Transverse colon (tissue), 4 donors: Measurements from ENCODE around the gene KCNK15.

Experiments used
- CTCF ChIP-seq, 5 experiments: fragments of 200-600 bp in 3 of 5; fragments of 450-650 bp in 2 of 5; sonication (generic) in 3 of 5; IDR thresholded peaks; 1 replicate in 2 of 5; 2 replicates in 3 of 5; pipeline ENCODE4 v1.5.1; 2016 to 2017; ENCODE audit warnings: antibody characterized with exemption in 5 of 5, inconsistent platforms in 3 of 5, mild to moderate bottlenecking in 2 of 5, moderate library complexity in 1 of 5
- POLR2A ChIP-seq: fragments of 450-650 bp; IDR thresholded peaks from one replicate; pipeline ENCODE4 v1.6.1; 2016; ENCODE audit warnings: antibody characterized with exemption, mild to moderate bottlenecking, moderate library complexity
- POLR2AphosphoS5 ChIP-seq, 3 donors: sonication (generic); formaldehyde crosslinking; IDR thresholded peaks; one replicate each; pipeline ENCODE4 v1.6.1; 2016; ENCODE audit warnings: antibody characterized with exemption in 3 of 3

- no peak for TF ChIP-seq CTCF (IDR thresholded peaks at IDR 0.05)
- no peak for TF ChIP-seq POLR2AphosphoS5 (IDR thresholded peaks at IDR 0.05)
- no peak for TF ChIP-seq POLR2A
Observed at GRCh38 chr20:44709380-44709779, 36.3 kb upstream of the KCNK15 start.
